ENCODE measurements around the gene TAC4. TPM values are rescaled to one million over a fixed set of nuclear protein-coding genes. Genes with fewer than 3 reads are reported as not detected.

The TAC4 gene
- total and polyA plus RNA-seq, 9 of the 15 experiments (the other 6 are each of a cell fraction or from before 2014, with no cell fraction given), result 0.17 TPM; not detected in 8

GRCh38 chr17:49788478-49789242 lies 59.2 kb downstream of the TAC4 start, which contains the start of gene KAT7 (continued):
- TF ChIP-seq SNAPC5 (CRISPR knock-in tag; IDR thresholded peaks at IDR 0.05), result no peak
- no peak for TF ChIP-seq HOXB6 (CRISPR knock-in tag; IDR thresholded peaks at IDR 0.05; ENCODE audit: borderline replicate concordance)
- TF ChIP-seq MEF2D (tag; conservative IDR thresholded peaks at IDR 0.05; ENCODE audit: low read depth), result peak; percentile 7; the same call in 1 of the 2 replicates
- no peak for TF ChIP-seq HMBOX1 (IDR thresholded peaks at IDR 0.05)
- 0 out of 2 replicates have a peak, but pooled peaks have one; percentile 51 for TF ChIP-seq HMGXB4 (CRISPR knock-in tag; IDR thresholded peaks at IDR 0.05)
- TF ChIP-seq ZC3H4 (CRISPR knock-in tag; IDR thresholded peaks at IDR 0.05; ENCODE audit: borderline replicate concordance), result peak; percentile 67; the same call in 1 of the 2 replicates
- TF ChIP-seq ZC3H8 (IDR thresholded peaks at IDR 0.05), result no peak
- TF ChIP-seq ZNF655 (CRISPR knock-in tag; IDR thresholded peaks at IDR 0.05), result peak; percentile 19; the same call in 1 of the 2 replicates
- no peak for TF ChIP-seq HDAC8 (tag; IDR thresholded peaks at IDR 0.05)
- no peak for TF ChIP-seq ARID1B (IDR thresholded peaks at IDR 0.05)
- peak; percentile 70; the same call in 1 of the 2 replicates for TF ChIP-seq FOXM1 (IDR thresholded peaks at IDR 0.05; ENCODE audit: low read depth)
- TF ChIP-seq FOXM1 (CRISPR knock-in tag; IDR thresholded peaks at IDR 0.05; ENCODE audit: low read depth), result peak; percentile 64; the same call in 1 of the 2 replicates
- peak; percentile 78 for TF ChIP-seq TFAP4 (CRISPR knock-in tag; IDR thresholded peaks at IDR 0.05; ENCODE audit: borderline replicate concordance)
- peak; percentile 100 for TF ChIP-seq FOS (IDR thresholded peaks at IDR 0.05; ENCODE audit: extremely low read depth, insufficient read length)
- TF ChIP-seq DDX20 (tag; IDR thresholded peaks at IDR 0.05; ENCODE audit: low read depth), result 0 out of 2 replicates have a peak, but pooled peaks have one; percentile 34
- TF ChIP-seq VEZF1 (CRISPR knock-in tag; IDR thresholded peaks at IDR 0.05), result peak; percentile 87
- no peak for TF ChIP-seq PYGO2 (tag; IDR thresholded peaks at IDR 0.05)
- TF ChIP-seq MTF1 (CRISPR knock-in tag; IDR thresholded peaks at IDR 0.05; ENCODE audit: borderline replicate concordance), result no peak
- TF ChIP-seq ZNF766 (CRISPR knock-in tag; conservative IDR thresholded peaks at IDR 0.05), result peak; percentile 96
- no peak for TF ChIP-seq ZNF586 (CRISPR knock-in tag; conservative IDR thresholded peaks at IDR 0.05)
- TF ChIP-seq POLR2AphosphoS2 (IDR thresholded peaks at IDR 0.05; ENCODE audit: low read length), result 0 out of 2 replicates have a peak, but pooled peaks have one; percentile 16

All from K562 (cell line).